ENCODE data around the gene ZNF410. TPM values are rescaled to one million over a fixed set of nuclear protein-coding genes. Genes with fewer than 3 reads are reported as not detected.

The ZNF410 gene
- total and polyA plus RNA-seq, 2 of the 13 experiments (the other 11 are each of a cell fraction or from before 2014, with no cell fraction given) = 19.2 to 44.3 TPM

- TF ChIP-seq, protein P1, sequence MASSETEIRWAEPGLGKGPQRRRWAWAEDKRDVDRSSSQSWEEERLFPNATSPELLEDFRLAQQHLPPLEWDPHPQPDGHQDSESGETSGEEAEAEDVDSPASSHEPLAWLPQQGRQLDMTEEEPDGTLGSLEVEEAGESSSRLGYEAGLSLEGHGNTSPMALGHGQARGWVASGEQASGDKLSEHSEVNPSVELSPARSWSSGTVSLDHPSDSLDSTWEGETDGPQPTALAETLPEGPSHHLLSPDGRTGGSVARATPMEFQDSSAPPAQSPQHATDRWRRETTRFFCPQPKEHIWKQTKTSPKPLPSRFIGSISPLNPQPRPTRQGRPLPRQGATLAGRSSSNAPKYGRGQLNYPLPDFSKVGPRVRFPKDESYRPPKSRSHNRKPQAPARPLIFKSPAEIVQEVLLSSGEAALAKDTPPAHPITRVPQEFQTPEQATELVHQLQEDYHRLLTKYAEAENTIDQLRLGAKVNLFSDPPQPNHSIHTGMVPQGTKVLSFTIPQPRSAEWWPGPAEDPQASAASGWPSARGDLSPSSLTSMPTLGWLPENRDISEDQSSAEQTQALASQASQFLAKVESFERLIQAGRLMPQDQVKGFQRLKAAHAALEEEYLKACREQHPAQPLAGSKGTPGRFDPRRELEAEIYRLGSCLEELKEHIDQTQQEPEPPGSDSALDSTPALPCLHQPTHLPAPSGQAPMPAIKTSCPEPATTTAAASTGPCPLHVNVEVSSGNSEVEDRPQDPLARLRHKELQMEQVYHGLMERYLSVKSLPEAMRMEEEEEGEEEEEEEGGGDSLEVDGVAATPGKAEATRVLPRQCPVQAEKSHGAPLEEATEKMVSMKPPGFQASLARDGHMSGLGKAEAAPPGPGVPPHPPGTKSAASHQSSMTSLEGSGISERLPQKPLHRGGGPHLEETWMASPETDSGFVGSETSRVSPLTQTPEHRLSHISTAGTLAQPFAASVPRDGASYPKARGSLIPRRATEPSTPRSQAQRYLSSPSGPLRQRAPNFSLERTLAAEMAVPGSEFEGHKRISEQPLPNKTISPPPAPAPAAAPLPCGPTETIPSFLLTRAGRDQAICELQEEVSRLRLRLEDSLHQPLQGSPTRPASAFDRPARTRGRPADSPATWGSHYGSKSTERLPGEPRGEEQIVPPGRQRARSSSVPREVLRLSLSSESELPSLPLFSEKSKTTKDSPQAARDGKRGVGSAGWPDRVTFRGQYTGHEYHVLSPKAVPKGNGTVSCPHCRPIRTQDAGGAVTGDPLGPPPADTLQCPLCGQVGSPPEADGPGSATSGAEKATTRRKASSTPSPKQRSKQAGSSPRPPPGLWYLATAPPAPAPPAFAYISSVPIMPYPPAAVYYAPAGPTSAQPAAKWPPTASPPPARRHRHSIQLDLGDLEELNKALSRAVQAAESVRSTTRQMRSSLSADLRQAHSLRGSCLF (CRISPR knock-in tag; IDR thresholded peaks at IDR 0.05; ENCODE audit: borderline replicate concordance) = no peak
- TF ChIP-seq ZNF446 (CRISPR knock-in tag; IDR thresholded peaks at IDR 0.05) (no peak), ZNF552 (CRISPR knock-in tag; IDR thresholded peaks at IDR 0.05; ENCODE audit: borderline replicate concordance) (peak; percentile 47; the same call in 1 of the 2 replicates), FOXA3 (CRISPR knock-in tag; IDR thresholded peaks at IDR 0.05) (no peak; the same call in none of the 2 replicates), JUN (CRISPR knock-in tag; IDR thresholded peaks at IDR 0.05) (no peak), ZNF878 (CRISPR knock-in tag; IDR thresholded peaks at IDR 0.05) (no peak), SETDB1 (CRISPR knock-in tag; IDR thresholded peaks at IDR 0.05; ENCODE audit: borderline replicate concordance) (no peak), ZNF510 (CRISPR knock-in tag; IDR thresholded peaks at IDR 0.05; ENCODE audit: low read depth) (peak; percentile 76; the same call in 1 of the 2 replicates), POLR2A (IDR thresholded peaks at IDR 0.05; ENCODE audit: insufficient read depth in 1 of 2, low read depth in 2 of 2, low read length in 2 of 2) (peak; percentile 83 to 96), SMYD3 (CRISPR knock-in tag; IDR thresholded peaks at IDR 0.05) (peak; percentile 79; the same call in 1 of the 2 replicates), ZNF101 (CRISPR knock-in tag; IDR thresholded peaks at IDR 0.05; ENCODE audit: borderline replicate concordance, low read depth) (no peak), ZNF792 (CRISPR knock-in tag; IDR thresholded peaks at IDR 0.05) (peak; percentile 87), MYC (CRISPR knock-in tag; IDR thresholded peaks at IDR 0.05; ENCODE audit: borderline replicate concordance) (peak; percentile 85; the same call in 1 of the 2 replicates), HMG20A (CRISPR knock-in tag; IDR thresholded peaks at IDR 0.05; ENCODE audit: borderline replicate concordance) (no peak; the same call in 1 of the 2 replicates), GZF1 (CRISPR knock-in tag; IDR thresholded peaks at IDR 0.05) (no peak), AKAP8 (CRISPR knock-in tag; IDR thresholded peaks at IDR 0.05) (no peak)
- TF ChIP-seq, protein P2, sequence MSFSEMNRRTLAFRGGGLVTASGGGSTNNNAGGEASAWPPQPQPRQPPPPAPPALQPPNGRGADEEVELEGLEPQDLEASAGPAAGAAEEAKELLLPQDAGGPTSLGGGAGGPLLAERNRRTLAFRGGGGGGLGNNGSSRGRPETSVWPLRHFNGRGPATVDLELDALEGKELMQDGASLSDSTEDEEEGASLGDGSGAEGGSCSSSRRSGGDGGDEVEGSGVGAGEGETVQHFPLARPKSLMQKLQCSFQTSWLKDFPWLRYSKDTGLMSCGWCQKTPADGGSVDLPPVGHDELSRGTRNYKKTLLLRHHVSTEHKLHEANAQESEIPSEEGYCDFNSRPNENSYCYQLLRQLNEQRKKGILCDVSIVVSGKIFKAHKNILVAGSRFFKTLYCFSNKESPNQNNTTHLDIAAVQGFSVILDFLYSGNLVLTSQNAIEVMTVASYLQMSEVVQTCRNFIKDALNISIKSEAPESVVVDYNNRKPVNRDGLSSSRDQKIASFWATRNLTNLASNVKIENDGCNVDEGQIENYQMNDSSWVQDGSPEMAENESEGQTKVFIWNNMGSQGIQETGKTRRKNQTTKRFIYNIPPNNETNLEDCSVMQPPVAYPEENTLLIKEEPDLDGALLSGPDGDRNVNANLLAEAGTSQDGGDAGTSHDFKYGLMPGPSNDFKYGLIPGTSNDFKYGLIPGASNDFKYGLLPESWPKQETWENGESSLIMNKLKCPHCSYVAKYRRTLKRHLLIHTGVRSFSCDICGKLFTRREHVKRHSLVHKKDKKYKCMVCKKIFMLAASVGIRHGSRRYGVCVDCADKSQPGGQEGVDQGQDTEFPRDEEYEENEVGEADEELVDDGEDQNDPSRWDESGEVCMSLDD (CRISPR knock-in tag; IDR thresholded peaks at IDR 0.05; ENCODE audit: borderline replicate concordance) = no peak
- TF ChIP-seq, protein P3, sequence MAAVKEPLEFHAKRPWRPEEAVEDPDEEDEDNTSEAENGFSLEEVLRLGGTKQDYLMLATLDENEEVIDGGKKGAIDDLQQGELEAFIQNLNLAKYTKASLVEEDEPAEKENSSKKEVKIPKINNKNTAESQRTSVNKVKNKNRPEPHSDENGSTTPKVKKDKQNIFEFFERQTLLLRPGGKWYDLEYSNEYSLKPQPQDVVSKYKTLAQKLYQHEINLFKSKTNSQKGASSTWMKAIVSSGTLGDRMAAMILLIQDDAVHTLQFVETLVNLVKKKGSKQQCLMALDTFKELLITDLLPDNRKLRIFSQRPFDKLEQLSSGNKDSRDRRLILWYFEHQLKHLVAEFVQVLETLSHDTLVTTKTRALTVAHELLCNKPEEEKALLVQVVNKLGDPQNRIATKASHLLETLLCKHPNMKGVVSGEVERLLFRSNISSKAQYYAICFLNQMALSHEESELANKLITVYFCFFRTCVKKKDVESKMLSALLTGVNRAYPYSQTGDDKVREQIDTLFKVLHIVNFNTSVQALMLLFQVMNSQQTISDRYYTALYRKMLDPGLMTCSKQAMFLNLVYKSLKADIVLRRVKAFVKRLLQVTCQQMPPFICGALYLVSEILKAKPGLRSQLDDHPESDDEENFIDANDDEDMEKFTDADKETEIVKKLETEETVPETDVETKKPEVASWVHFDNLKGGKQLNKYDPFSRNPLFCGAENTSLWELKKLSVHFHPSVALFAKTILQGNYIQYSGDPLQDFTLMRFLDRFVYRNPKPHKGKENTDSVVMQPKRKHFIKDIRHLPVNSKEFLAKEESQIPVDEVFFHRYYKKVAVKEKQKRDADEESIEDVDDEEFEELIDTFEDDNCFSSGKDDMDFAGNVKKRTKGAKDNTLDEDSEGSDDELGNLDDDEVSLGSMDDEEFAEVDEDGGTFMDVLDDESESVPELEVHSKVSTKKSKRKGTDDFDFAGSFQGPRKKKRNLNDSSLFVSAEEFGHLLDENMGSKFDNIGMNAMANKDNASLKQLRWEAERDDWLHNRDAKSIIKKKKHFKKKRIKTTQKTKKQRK (IDR thresholded peaks at IDR 0.05; ENCODE audit: low read length) = no peak
Observed at GRCh38 chr14:73949752-73950734, 63.4 kb downstream of the ZNF410 start, which contains the start of the genes COQ6 and FAM161B (continued).

Measured in HepG2 (cell line).